GM21515 (cell line): ENCODE measurements around the gene SH3D19.

ENCODE experiments used
- ATAC-seq: cut with Tn5 transposase; IDR thresholded peaks from one replicate; pipeline ENCODE4 v1.9.1; 2021; ENCODE audit not compliant: unreplicated experiment

Gene SH3D19, protein sequence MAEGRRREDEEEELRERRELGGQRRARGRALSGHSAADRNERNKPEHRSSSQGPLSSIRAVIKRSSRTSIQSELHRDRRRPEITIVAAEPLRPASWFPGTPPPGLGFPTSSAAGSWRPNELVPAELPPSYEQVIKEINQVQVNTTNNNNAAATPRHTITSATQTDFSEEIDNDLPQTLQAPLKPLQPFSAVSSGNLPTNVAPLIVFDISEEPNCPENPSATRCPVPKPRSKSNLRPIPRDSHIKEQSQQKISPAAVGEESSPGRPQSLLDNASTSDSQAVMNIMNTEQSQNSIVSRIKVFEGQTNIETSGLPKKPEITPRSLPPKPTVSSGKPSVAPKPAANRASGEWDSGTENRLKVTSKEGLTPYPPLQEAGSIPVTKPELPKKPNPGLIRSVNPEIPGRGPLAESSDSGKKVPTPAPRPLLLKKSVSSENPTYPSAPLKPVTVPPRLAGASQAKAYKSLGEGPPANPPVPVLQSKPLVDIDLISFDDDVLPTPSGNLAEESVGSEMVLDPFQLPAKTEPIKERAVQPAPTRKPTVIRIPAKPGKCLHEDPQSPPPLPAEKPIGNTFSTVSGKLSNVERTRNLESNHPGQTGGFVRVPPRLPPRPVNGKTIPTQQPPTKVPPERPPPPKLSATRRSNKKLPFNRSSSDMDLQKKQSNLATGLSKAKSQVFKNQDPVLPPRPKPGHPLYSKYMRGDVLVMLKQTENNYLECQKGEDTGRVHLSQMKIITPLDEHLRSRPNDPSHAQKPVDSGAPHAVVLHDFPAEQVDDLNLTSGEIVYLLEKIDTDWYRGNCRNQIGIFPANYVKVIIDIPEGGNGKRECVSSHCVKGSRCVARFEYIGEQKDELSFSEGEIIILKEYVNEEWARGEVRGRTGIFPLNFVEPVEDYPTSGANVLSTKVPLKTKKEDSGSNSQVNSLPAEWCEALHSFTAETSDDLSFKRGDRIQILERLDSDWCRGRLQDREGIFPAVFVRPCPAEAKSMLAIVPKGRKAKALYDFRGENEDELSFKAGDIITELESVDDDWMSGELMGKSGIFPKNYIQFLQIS

DNA sequence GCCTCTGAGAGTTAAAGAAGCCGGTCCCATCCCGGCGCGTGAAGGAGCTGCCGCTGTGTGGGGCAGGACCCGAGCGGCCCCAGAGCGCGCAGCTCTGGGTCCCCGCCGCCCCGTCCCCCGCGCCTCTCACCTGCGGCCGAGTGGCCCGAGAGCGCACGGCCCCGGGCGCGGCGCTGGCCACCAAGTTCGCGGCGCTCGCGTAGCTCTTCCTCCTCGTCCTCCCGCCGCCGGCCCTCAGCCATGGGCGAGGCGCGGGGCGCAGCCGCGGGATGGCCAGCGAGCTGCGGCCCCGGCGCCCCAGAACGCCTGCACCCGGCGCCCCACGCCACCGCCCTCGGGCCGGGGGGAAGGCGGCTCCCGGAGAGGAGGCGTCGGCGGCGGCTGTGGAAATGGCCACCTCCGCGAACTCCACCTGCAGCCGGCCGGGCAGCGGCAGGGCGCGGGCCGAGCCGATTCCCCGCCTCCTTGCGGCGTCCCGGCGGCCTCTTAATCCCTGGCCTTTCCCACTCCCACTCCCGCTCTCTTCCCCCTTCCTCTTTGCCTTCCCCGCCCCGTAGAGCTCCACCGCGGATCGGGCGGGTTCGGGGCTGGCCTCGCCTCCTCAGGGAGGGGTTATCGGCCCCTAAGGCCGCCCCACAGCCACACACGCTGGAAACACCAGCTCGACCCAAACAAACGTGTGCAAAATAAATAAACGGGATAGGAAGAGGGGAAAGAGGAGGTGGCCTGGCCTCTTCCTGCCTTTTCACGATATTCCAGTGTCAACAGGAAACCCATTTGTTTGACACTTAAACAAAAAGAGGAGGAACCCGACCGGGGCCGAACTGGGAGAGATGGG is at the start of gene SH3D19:
Gene SH3D19 (minus strand): TSS at position 495 of the 838 bp plus-strand sequence. CDS start 253 bp downstream, at position 242.
- no peak for ATAC-seq

DNA sequence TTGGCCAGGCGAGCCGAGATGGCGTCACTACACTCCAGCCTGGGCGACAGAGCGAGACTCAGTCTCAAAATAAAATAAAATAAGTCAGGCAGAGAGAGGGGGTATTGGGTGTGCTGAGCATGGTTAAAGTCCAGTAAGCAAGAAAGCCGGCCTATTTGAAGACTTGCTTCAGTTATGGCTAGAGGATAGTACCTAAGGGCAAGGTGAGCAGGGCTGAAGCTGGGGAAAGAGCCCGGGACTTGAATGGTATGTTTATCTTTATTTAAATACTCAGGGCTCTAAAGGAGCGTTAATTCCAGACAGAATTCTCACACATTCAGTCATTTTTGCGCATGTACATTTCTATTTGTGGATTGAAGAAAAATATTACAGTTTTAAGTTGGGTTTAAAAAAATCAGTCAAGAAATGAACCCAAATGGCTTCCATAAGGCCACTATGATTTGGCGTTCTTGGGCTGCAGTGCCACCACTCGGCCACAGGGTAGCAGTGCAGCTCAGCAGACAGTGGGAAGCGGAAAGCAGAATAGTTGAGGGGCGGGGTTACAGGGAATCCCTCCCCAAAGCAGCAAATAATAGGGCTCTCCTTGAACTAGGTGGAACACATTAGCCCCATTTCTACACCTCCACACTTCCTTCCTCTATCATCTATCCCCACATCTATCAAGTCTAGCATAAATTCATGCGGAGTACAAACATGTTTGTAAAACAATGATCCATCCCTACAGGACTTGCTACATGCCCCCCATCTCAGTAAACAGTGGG is 37.2 kb upstream of the SH3D19 start:
- peak; percentile 98 for ATAC-seq

DNA sequence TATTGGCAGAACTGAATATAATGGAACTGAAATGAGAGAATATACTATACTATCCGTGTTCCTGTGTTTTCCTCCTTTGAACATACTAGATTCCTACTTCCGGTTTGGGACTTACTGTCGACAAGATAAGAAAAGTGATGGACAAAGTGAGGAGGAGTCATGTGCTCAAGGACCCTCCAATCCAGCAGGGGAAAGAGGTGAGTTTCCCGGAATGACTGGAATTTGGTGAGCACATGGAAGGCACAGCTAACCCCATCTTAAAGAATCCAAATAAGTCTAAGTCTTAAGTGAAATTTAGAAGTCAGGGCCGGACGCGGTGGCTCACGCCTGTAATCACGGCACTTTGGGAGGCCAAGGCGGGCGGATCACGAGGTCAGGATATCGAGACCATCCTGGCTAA is 36.6 kb upstream of the SH3D19 start:
- no peak for ATAC-seq

DNA sequence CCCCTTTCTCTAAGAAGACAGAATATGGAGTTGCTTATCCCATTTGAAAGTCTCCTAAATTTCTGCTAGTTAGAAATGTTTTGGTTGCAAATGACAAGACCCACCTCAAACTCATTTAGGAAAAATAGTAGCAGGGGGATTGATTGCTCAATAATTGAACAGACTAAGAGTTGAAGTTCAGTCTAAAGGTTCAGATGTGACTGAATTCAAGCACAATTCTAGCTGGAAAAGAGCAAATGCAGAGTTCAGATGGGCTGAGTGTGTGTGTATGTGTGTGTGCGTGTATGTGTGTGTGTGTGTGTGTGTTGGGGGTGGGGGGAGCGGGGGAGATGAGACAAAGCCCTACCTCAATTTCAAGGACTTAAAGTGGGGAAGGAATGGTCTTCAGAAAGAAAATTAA is 35.7 kb upstream of the SH3D19 start:
- ATAC-seq, result no peak

DNA sequence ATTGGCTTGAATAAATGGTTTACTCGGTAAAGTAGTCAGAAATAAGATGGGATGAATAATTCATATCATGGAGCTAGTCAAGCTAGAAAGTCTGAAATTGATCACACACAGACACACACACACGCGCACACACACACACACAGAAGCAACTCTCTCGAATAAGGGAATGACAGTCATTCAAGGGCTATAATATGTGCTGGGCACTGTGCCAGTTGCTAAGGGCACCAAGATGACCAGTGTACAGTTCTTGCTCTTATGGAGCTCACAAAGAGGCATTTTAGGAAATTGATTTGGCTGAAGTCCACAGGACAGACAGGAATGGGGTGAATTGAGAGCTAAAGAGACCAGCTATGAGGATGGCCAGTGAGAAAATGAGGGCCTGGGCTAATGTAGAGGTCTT is 34.2 kb upstream of the SH3D19 start:
- no peak for ATAC-seq

DNA sequence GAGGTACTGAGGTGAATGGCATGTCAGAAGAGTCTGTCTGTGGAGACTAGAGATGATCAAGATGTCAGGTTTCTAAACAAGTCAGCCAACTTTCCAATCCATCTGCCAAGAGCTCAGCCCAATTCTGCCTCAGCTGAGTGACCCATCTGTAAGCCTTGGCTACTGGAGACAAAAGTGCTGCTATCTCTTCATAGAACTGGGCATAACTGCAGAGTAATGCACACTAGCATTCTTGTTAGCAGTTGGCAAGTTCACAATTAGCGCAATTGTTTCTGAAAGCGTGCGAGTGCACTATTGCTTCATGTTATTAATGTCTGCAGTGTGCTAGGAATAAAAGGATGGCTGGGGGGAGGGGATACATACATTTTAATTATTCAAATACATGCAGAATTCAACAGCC is 32.9 kb upstream of the SH3D19 start:
- ATAC-seq, result no peak

DNA sequence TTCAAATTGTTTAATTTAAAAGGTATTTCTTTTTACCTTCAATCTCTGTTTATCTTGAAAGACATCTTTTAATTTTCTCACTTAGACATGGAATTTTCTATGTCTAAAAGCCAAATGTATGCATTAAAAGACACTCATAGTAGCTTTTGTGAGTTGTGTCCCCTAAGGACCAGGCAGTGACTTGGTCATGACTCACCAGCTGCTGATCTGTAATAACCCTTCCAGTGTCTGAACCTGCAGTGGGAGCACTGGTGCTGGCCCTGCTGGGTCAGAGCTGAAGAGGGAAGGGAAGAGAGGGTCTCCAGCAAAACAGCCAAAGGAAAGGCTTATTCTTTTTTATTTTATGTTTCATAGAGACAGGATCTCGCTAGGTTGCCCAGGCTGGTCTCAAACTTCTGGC is 31.1 kb upstream of the SH3D19 start:
- ATAC-seq, result no peak

DNA sequence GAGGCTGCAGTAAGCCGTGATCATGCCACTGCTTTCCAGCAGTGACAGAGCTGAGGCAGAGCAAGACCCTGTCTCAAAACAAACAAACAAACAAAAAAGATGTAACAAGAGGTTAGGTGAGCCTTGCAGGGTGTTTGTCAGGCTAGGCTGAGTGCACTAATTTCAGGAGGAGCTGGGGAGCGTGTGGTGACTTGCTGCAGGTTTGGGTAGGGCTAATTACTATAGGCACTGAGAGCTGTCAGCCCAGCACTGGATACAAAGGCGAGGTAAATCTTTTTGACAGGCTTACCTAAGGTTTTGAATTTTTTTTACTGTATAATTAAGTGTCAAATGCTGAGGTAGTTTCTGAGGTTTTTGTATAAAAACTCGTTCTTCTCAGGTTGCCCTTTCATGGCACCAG is 29.8 kb upstream of the SH3D19 start:
- no peak for ATAC-seq

DNA sequence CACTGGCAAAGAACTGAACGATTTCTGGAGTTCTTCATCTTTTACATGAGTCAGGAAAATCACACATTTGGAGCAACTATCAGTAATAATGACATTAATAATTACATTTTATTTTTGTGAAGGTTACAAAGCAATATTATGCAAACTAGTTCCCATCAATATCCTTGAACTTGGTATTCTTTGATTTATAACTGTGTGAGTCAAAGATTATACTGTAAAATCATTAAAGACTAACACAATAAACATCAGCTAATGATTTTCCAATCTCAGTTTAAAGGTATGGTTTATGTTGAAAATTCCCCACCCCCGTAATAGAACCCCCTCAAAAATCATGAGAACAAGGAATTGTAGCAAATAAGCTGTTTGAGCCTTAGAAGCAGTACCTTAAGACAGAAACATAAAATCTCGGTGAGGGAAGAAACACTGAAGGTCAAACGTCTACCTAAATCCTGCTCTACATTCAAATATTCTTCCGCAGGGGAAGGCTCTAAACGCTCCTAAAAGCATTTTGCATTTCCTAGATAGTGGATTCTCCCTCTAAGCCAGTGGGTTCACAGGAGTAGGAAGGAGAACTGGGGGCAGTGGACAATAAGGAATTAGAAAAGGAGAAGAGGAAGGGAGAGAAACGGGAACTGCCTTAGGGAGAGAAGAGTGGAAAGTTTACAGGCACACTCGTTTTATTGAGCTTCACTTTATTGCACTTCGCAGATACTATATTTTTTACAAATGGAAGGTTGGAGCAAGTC is 22.3 kb upstream of the SH3D19 start:
- no peak for ATAC-seq

DNA sequence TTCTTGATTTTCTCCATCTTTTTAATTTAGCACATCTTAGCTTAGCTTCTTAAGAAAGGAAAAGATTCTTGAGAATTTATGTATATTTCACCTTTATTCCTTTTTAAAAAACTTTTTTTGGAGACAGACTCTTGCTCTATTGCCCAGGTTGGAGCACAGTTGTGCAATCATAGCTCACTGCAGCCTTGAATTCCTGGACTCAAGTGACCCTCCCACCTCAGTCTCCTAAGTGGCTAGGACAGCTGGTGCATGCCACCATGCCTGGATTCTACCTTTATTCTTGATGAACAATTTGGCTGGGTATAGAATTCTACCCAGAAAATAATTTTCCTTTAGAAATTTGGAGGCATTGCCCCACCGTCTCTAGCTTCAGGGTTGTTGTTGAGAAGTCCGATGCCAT is 19.5 kb upstream of the SH3D19 start:
- ATAC-seq, result no peak

DNA sequence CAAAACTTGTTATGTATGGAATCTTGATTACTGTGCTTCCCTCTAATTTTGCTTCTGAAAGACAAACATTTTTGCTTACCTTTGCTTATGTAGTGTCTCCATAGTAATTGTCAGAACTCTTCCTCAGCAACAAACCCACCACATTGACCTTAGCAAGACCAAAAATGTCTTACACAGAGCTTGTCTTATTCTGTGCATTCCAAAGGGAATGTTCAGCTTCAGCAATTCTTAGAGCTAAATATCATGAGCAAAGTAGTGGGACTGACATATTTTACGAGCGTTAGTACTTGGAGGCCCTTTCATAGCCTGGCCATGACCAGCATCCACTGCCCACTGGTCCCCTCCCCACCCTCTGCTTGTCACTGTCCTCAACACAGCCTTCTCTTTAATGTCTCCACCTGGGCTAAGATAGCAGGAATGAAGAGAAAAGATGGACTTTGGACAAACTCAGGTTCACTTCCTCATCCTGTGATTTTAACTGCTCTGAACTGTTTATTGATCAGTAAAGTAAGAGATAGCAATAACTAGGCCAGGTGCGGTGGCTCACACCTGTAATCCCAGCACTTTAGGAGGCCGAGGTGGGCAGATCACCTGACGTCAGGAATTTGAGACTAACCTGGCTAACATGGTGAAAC is 15.5 kb upstream of the SH3D19 start:
- ATAC-seq, result no peak

DNA sequence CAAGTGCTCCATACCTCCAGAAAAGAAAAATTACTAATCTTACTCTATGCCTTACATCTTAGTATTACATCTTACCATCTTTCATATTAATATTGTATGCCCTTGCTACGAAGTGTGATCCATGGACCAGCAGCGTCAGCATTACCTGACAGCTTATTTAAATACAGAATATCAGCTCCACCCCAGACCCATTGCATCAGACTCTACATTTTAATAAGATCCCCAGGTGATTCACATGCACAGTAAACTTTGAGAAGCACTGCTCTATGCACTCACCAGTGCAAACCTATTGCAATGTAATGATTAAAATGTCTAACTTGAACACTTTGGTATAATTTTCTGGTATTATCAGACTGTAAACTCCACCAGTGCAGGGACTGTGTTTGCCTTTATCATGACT is 14.1 kb upstream of the SH3D19 start:
- ATAC-seq, result no peak

DNA sequence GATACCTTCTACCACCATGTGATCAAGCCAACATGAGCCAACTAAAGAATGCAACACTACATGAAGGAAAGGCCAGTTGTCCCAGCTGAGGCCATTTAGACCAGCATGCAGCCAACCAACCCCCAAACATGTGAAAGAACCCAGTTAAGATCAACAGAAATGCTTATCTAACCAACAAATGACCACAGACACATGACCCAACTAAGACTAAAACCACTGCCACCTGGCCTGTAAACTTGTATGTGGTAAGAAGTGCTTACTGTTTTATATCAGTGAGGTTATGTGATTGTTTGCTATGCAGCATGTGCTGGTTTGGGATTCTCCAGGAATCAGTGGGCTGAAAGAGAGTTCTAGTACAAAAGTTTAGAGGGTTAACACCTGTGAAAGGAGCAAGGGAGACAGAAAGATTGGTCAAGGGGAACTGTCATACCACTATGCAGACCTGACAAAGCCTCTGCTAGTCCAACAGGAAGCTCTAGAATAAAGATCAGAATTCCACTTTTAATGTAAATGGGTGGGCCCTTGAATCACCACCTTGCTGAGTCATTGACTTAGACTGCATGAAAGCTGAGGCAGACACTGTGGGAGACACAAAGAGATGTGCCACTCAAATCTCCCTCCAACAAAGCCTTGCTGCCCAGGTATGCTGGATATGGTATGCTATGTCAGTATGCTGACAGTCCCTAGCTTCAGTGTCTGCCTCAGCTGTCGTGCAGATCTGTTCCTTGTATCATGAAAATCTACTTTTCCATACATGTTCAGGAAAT is 6.1 kb upstream of the SH3D19 start:
- ATAC-seq, result no peak

DNA sequence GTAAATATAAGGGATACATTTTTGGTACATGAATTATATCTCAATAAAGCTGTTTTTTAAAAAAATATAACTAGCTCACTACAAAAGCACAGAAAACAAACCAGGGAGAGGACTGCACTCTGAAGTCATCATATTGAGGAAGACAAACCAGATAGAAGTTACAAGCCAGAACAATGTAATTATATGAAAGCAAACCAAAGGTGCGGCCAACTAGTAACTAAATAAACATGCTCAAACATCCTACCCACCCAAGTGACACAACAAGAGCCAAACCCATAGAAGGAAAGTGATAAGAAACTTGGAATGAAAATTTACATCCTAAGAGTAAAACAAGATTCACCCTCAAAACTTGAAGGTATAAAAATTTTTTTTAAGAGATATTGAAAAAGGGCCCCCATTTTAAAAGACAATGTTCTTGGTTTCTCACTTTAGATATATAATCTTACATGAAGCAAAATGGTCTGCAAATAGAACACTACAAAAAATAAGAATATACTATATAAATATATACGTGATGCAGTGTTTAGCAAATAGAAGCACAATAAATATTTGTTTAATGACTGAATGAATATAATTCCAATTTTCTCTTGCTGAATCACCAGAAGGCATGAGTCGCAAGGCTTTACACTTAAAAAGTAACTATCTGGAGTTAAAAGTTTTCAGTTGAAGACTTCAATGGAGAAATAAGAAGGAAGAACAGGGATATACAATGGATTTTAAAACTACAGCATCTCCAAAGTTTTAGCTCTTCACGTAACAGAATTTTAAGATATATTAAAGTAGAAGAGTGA is 4.0 kb upstream of the SH3D19 start:
- no peak for ATAC-seq

DNA sequence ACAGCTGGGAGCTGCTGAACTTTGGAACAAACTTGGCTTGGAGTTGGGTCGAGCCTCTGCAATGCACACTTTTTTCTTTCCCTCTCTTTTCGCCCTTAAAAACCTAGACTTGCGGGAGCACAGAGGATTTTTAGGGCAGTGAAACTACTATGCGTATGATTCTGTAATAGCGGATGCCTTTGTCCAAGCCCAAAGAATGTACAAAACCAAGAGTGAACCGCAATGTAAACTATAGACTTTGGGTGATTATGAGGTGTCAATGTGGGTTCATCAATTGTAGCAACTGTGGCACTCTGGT is 493 bp upstream of the SH3D19 start:
- ATAC-seq, result no peak

DNA sequence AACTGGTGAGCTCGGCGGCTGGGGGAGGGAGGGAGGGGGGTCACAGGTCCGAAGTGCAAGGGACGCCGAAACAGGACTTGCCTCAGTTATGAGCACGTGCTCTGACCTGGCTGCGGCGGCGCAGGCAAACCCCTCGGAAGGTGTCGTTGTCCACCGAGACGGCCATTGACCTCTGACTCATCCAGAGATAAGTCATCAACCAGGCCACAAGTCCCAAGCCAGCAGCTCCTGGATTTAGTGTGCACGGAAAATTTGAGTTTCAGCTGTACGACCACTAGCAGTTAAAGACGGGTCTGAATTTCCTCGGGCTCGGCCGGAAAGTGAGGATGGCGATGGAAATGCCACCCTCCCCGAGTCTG is 674 bp downstream of the SH3D19 start:
- ATAC-seq, result no peak

DNA sequence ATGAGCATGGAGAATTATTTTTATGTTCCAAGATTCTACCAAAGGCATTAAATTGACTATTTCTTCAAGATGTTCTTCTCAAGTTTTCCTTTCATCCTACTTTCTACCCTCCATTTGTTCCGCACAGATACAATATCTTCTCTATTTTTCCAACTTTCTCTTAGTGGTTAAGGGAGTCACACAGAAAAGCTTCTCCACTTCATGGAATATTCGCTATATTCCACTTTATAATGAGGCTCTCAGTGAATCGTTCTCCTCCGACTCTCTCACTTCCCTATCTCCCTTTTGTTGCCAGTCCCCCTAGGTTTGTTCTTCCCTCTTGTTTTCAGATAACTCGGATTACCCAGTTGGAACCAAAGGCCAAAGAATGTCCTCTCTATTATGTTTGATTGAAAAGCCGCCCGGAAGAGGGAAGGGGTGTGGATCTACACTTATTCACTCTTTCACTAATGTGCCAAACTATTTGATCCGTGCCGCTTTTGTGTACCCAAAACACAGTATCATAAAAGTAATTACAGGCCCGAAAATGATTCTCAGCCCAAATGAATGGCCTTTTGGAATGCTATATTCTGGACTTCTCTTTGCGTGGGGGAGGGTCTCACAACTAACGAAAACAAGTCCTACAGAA is 1.2 kb downstream of the SH3D19 start:
- no peak for ATAC-seq
